Measurements from ENCODE around the gene MUC3A. TPM values are rescaled to one million over a fixed set of nuclear protein-coding genes. Genes with fewer than 3 reads are reported as not detected.
A peak's percentile ranks its signal among the peaks of the same experiment; 100 is the strongest.

MUC3A gene

GRCh38 chr7:101017064-101017777, 67.9 kb downstream of the MUC3A start:
- Histone ChIP-seq H3K23ac (ENCODE audit: low read depth, low read length, poor library complexity) (no peak overlapping the region), H2BK5ac (ENCODE audit: low read length) (peak overlapping the region; percentile 33), H4K8ac (ENCODE audit: low read depth, low read length) (peak overlapping the region; percentile 52), H3K14ac (ENCODE audit: low read length) (no peak overlapping the region), H2BK15ac (ENCODE audit: low read length) (no peak overlapping the region), H2AK5ac (ENCODE audit: low read depth, low read length) (peak overlapping the region; percentile 40), H2AFZ (ENCODE audit: low read length) (peak overlapping the region; percentile 99), H3K27ac (replicated peaks; ENCODE audit: low read length) (peak overlapping the region; percentile 59), H3K4me1 (ENCODE audit: control insufficient read depth in 2 of 2, insufficient read depth in 1 of 2, low read depth in 1 of 2, low read length in 2 of 2) (peaks cover 18 to 20% of the 10 kb centered on the region in 2 donors), H3K27me3 (ENCODE audit: control insufficient read depth in 3 of 3, insufficient read depth in 3 of 3, low read depth in 1 of 3, low read length in 3 of 3) (no peaks in the 10 kb centered on the region), H3K18ac (ENCODE audit: low read length) (peak overlapping the region; percentile 98), H3K79me1 (ENCODE audit: low read depth, low read length) (no peaks in the 10 kb centered on the region), H2BK120ac (ENCODE audit: low read depth, low read length) (no peak overlapping the region), H3K4me2 (ENCODE audit: insufficient read depth, low read length, poor library complexity, severe bottlenecking) (peak overlapping the region; percentile 55), H3K4ac (ENCODE audit: low read length) (no peak overlapping the region), H3K9me3 (replicated peaks in 1 of 2; ENCODE audit: control insufficient read depth in 2 of 2, insufficient read depth in 1 of 2, low read depth in 1 of 2, low read length in 2 of 2) (peaks cover 0 to 6% of the 10 kb centered on the region in 2 donors), H3K9ac (ENCODE audit: low read depth, low read length, poor library complexity) (peak overlapping the region; percentile 17), H3K4me3 (ENCODE audit: low read length in 2 of 2) (peak overlapping the region; percentile 55 to 69), H3K36me3 (replicated peaks in 1 of 2; ENCODE audit: control insufficient read depth in 2 of 2, insufficient read depth in 2 of 2, low read length in 2 of 2) (peaks cover 0 to 8% of the 10 kb centered on the region in 2 donors), H4K91ac (ENCODE audit: low read depth, low read length, poor library complexity) (no peak overlapping the region), H2BK12ac (ENCODE audit: low read length) (peak overlapping the region; percentile 33)
- no CpG with 5 or more reads among the region's 29 CpGs for WGBS, 2 donors (ENCODE audit: extremely low coverage in 2 of 2, insufficient read length in 2 of 2, insufficient replicate concordance in 1 of 2)
- DNase-seq (ENCODE audit: low spot score), result peak; percentile 65

Small RNA genes lying within 50 kb of the gene (small RNA-seq; reads per million reads assigned to genes)
- not detected for gene RN7SL549P (ENCODE audit: insufficient read depth)
- gene RPS29P15 (ENCODE audit: insufficient read depth), result not detected
